GM12891 (cell line): ENCODE data around the gene LCAT.
"Not testable (repeated sequence)": the region's sequence is repeated elsewhere in the genome, so short reads cannot be mapped to it uniquely, and the experiment has no call there.

Source experiments
- DNase-seq: peaks from one replicate; pipeline ENCODE4 v3.0.0; 2011; ENCODE audit warnings: low spot score; ENCODE audit not compliant: insufficient read length
- FAIRE-seq: peaks from 2 replicates; lab custom pipeline; 2011; peaks lifted over from hg19 to GRCh38; lab: Jason Lieb, UNC
- PAX5 ChIP-seq: IDR thresholded peaks from 2 replicates; pipeline ENCODE4 v1.6.1; 2011; ENCODE audit warnings: low read length, moderate library complexity, mild to moderate bottlenecking; ENCODE audit not compliant: insufficient read depth, severe bottlenecking
- POLR2A ChIP-seq: IDR thresholded peaks from 2 replicates; pipeline ENCODE4 v1.6.1; 2011; ENCODE audit warnings: low read depth, low read length, control low read depth
- POLR2AphosphoS5 ChIP-seq: IDR thresholded peaks from 2 replicates; pipeline ENCODE4 v1.6.1; 2011; ENCODE audit warnings: low read depth, low read length, control low read depth
- POU2F2 ChIP-seq: IDR thresholded peaks from 2 replicates; pipeline ENCODE4 v1.6.1; 2011; ENCODE audit warnings: low read depth, mild to moderate bottlenecking, control low read depth, low read length, moderate library complexity
- SPI1 ChIP-seq: IDR thresholded peaks from 2 replicates; pipeline ENCODE4 v1.6.1; 2011; ENCODE audit warnings: low read depth, low read length, control low read depth
- TAF1 ChIP-seq: IDR thresholded peaks from 2 replicates; pipeline ENCODE4 v1.6.1; 2011; ENCODE audit warnings: low read depth, low read length, control low read depth

LCAT gene

GRCh38 chr16:67940446-67941089 is 3.4 kb downstream of the LCAT start:
- peak; percentile 52 for FAIRE-seq
- DNase-seq = no peak
- TF ChIP-seq SPI1 (no peak), TAF1 (no peak), POU2F2 (no peak), POLR2A (no peak), POLR2AphosphoS5 (no peak), PAX5 (no peak)

DNA sequence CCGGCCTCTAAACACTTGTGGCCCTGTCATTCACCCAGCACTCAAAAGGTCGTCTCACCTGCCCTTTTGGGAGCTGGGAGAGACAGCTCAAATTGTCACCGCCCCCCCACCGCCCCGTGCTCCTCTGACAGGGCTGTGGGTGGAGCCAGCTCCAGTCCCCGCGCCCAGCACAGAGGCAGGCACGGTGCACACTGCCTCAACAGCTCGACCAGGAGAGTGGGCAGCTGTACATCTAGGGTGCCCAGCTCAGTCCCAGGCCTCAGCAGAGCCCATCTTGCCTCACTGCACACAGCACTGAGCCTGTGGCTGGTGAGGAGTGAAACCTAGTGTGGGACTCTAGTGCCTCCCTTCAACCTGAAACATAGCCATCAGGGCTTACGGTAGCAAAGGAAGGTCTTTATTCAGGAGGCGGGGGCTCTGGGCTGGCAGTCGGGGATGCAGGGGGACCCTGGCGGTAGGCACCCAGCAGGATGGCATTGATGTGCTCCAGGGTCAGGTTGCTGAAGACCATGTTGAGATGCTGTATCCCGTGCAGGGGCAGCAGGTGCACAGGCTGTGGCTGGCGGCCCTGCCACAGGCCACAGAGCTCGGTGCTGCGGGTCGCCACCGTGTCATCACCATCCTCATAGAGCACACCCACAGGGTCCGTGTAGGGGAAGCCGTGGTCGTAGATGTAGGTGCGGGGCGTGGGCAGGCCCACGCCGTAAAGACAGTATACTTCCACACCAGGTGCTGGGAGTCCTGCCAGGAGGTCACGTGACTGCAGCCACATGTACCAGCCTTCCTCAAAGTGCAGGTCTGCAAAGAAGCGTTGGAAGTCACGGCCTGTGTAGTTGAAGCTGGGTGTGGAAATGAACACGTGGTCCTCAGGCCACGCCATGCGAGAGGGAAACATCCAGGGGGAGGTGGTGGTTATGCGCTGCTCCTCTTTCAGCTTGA is 4.1 kb downstream of the LCAT start:
- no peak for TF ChIP-seq SPI1
- no peak for TF ChIP-seq POU2F2
- TF ChIP-seq POLR2A = no peak
- FAIRE-seq = no peak
- no peak for DNase-seq

- not testable (repeated sequence) for FAIRE-seq, DNase-seq
Measured at GRCh38 chr16:67937713-67938112, 6.2 kb downstream of the LCAT start.

DNA sequence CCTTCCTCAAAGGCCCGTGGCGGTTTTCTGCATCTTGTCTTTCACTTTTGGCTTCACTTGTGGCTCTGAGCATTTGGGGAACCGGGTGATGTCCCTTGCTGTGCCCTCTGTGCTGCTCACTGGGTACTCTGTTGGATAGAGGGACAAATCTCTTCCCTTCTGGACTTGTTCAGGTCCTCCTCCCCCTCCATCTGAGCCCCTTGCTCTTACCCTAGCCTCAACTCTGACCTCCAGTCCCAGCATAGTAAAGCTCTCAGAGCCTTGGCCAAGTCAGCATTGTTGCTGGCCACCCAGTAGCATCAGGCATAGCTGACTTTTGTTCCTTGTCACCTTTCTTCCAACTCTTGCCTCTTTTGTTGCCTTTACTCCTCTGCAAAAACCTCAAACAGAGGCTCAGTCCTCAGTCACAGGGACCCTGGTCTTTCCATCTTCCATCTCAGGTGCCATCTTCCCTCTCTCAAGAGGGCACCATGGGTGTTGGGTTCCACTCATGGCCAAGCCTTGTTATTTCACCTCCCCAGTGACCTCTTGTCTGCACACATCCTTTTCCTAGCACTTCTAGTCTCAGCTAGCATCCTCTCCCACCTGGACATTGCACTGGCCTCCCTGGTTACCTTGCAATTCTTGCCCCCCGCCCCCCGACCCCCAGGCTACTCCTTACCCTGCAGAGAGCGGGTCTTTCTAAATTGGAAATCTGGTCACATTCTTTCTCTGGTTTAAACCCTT is 6.9 kb downstream of the LCAT start:
- TF ChIP-seq SPI1 = peak; percentile 71; the same call in 1 of the 2 replicates
- TF ChIP-seq POLR2AphosphoS5 = no peak
- peak; percentile 86 for DNase-seq
- FAIRE-seq = no peak

DNA sequence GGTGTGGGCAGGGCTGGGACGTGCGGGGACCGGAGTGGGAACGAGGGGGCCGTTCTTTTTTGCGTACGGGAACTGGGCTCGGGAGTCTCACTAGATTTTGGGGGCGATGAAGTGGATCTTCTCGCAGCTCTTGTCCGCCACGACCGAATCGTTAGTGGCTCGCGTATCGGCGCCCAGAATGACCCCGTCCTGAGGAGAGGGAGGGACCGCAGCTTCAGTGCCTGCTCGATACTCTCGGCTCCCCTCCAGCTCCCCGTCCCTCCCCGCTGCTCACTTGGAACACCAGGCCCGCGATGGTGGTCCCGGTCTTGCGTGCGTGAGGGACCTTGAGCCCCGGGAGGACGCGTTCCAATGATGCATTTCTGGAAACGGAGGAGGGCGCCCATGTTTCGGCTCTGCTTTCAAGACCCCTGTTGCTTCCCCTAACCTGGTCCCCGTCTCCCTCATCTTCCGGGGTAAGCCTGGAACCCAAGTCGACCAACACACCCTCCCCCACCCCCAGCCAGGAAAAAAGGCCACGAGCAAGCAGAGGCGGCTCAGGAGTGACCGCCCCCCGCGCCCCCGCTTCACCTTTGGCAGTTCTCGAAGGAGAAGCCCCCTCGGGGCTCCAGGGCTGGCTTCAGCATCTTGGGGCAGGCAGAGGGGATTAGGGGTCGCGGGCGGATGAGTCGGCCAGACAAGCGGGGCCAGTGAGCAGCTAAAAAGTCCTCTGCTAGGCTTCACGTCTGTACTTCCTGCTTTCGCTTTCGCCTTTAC is 7.6 kb downstream of the LCAT start, which contains the start of gene PSMB10:
TSS of gene PSMB10 (minus strand) at position 727 of the 756 bp plus-strand sequence. CDS start at position 626, 101 bp downstream.
- DNase-seq = no peak
- FAIRE-seq = peak; percentile 89
- TF ChIP-seq POU2F2 = peak; percentile 46; the same call in 1 of the 2 replicates
- no peak; the same call in 1 of the 2 replicates for TF ChIP-seq SPI1
- TF ChIP-seq POLR2AphosphoS5 = peak; percentile 69
- peak; percentile 70 for TF ChIP-seq POLR2A
- TF ChIP-seq PAX5 = peak; percentile 6
- TF ChIP-seq TAF1 = peak; percentile 37; the same call in 1 of the 2 replicates

GRCh38 chr16:67935402-67936123 is 8.4 kb downstream of the LCAT start:
- TF ChIP-seq TAF1 (peak; percentile 65; the same call in 1 of the 2 replicates), SPI1 (no peak), POLR2AphosphoS5 (peak; percentile 89), POLR2A (peak; percentile 78), PAX5 (peak; percentile 2), POU2F2 (no peak)

DNA sequence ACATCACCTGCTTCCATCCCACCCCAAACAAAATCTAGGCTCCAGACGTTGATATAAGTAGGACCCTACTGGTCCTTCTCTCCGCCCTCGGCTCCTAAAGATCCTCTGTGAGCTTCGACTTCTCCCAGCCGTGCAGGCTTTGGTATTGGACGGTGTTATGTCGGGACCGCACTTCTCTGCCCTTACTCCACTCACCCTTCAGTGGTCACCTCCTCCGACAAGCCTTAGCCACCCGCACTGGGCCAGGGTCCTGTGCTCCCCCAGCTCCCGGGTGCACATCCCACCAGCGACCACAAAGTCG is 8.9 kb downstream of the LCAT start:
- no peak for DNase-seq
- no peak for FAIRE-seq
- no peak for TF ChIP-seq SPI1
- TF ChIP-seq POU2F2 = no peak
- no peak for TF ChIP-seq POLR2AphosphoS5
- TF ChIP-seq TAF1 = no peak
- no peak for TF ChIP-seq PAX5
- no peak for TF ChIP-seq POLR2A

More at GRCh38 chr16:67935402-67936123, 8.4 kb downstream of the LCAT start:
- peak; percentile 100 for DNase-seq
- peak; percentile 99 for FAIRE-seq

DNA sequence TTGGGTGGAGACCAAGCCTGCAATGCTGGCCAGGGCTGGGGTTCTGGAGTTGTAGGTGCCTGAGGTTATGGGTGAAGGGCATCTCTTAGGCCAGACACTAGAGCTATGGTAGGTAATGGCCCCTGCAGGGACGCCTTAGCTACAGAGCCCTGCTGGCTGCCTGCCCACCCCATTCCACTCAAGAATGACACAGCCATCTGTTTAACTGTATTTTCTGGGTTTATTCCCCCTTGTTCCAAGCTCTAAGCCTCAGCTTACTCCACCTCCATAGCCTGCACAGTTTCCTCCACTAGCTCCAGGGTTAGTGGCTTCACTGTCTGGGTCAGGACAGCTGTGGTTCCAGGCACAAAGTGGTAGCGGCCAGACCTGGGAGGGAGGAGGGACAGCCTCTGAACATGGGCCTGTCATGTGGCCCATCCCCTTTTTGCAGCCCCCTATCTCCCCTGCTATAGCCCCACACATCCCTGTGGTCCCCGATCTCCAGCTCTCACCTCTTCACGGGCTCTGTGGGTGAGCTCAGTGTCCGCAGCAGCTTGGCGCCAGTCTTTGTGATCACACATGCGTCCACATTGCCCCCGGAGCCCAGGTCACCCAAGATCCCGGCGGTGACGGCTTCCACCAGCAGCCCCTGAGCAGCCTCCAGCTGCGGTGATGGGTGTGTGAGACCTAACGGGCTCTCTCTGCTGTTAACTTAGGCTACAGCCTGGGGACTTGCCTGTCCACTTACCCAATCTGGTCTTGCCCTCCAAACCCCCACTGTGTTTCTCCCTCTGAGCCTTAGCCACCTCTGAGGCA is 9.4 kb downstream of the LCAT start:
- FAIRE-seq = no peak
- no peak for DNase-seq
- TF ChIP-seq SPI1 (no peak), TAF1 (no peak), POLR2AphosphoS5 (peak; percentile 43; the same call in 1 of the 2 replicates)
